ENCODE data around the gene GRK5. TPM values are rescaled to one million over a fixed set of nuclear protein-coding genes. Genes with fewer than 3 reads are reported as not detected.

GRK5 gene
- total RNA-seq, 6 experiments from 2014 or later: 5.9 to 11.5 (median 7.9) TPM

DNA sequence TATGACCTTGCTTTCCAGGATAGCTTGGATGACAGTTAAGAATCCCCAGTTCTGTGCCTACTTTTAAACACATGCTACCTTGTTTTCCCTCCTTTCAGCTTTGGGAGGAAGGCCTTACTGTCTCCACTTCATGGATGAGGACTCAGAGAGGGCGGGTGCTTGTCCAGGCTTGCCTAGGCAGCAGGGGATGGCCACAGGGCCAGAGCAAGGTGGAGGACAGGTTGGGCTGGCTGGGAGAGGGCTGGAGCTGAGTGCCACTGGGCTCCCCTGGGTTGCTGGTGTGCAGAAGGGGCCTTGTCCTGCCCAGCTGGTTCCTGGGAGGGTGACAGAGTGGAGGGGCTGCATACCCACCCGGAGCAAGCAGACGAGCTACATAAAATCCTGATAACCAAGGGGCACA lies 117.8 kb downstream of the GRK5 start:
- Histone ChIP-seq H3K27me3 (no peaks in the 10 kb centered on the region), H3K9me3 (no peaks in the 10 kb centered on the region), H3K4me3 (no peak overlapping the region), H3K4me1 (peaks cover 0 to 15% (median 3%) of the 10 kb centered on the region in 4 donors), H3K36me3 (no peaks in the 10 kb centered on the region), H3K27ac (no peak overlapping the region)
- 78% methylated on average over 3 of the region's 3 CpGs for WGBS (ENCODE audit: insufficient coverage, low coverage, low lambda C conversion rate, missing lambda C conversion rate)
- intact Hi-C loops (cut with DNase I): no loop called here
- TF ChIP-seq, protein P1, sequence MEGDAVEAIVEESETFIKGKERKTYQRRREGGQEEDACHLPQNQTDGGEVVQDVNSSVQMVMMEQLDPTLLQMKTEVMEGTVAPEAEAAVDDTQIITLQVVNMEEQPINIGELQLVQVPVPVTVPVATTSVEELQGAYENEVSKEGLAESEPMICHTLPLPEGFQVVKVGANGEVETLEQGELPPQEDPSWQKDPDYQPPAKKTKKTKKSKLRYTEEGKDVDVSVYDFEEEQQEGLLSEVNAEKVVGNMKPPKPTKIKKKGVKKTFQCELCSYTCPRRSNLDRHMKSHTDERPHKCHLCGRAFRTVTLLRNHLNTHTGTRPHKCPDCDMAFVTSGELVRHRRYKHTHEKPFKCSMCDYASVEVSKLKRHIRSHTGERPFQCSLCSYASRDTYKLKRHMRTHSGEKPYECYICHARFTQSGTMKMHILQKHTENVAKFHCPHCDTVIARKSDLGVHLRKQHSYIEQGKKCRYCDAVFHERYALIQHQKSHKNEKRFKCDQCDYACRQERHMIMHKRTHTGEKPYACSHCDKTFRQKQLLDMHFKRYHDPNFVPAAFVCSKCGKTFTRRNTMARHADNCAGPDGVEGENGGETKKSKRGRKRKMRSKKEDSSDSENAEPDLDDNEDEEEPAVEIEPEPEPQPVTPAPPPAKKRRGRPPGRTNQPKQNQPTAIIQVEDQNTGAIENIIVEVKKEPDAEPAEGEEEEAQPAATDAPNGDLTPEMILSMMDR (IDR thresholded peaks at IDR 0.05): no peak
- no peak for TF ChIP-seq POLR2A (IDR thresholded peaks at IDR 0.05)
- ATAC-seq: no peak
- no peak for DNase-seq

DNA sequence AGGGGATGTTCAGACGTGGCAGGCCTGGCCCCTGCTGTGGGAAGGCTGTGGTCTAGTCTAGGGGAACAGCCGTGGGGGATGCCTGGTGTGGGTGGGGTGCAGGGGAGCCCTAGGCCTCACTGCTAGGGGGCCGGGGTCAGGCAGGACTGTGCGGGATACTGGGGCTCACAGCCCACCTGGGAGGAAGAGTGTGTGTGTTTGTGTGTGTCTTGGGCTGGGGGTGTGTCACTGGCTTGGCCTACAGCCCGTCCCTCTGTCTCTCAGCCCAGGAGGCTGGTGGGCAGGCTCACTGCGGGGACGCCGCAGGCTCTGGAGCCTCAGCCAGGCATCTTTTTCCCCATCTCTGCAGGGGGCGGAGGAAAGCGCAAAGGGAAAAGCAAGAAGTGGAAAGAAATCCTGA lies 118.8 kb downstream of the GRK5 start:
- Histone ChIP-seq H3K36me3 (no peaks in the 10 kb centered on the region), H3K4me1 (peaks cover 0 to 15% (median 3%) of the 10 kb centered on the region in 4 donors), H3K9me3 (no peaks in the 10 kb centered on the region), H3K27me3 (no peaks in the 10 kb centered on the region), H3K27ac (no peak overlapping the region), H3K4me3 (no peak overlapping the region)
- DNase-seq (no peak), ATAC-seq (no peak)
- WGBS (ENCODE audit: insufficient coverage, low coverage, low lambda C conversion rate, missing lambda C conversion rate): 80% methylated on average over 9 of the region's 10 CpGs
- no peak for TF ChIP-seq POLR2A (IDR thresholded peaks at IDR 0.05)
- TF ChIP-seq, protein P1 (IDR thresholded peaks at IDR 0.05): no peak
- intact Hi-C loops (cut with DNase I): no loop called here

DNA sequence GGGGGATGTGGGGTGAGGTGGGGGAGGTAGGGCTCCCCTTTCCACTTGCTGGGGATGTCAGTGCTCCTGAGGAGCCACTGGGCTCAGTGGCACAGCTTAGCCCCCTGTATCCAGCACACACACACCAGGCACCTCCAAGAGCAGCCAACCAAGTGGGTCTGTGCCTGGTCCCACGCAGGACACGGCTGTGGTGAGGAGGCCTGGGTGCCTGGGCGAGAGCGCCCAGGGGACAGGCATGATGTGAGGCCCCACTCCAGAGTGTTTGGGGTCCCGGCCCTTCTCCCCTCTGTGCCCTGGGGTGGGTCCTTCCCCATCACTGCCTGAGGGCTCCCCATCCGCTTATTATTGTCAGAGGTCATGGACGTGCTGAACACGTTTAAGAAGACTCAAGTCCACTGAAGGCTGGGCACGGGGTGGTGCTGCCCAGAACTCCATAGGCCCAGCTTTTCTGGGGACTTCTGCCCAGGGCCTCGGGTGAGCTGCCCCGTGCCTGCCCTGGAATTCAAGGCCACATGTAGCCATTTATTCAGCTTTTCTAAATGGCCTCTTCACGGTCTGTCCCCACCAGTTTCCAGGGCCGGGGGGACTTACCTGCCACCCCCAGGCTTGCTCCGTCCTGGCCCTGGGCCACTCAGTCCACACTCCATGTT lies 119.8 kb downstream of the GRK5 start:
- intact Hi-C loops (cut with DNase I): no loop called here
- TF ChIP-seq, protein P1 (IDR thresholded peaks at IDR 0.05): no peak
- TF ChIP-seq POLR2A (IDR thresholded peaks at IDR 0.05): no peak
- Histone ChIP-seq H3K4me1 (peaks cover 0 to 15% (median 3%) of the 10 kb centered on the region in 4 donors), H3K36me3 (no peaks in the 10 kb centered on the region), H3K27ac (no peak overlapping the region), H3K9me3 (no peaks in the 10 kb centered on the region), H3K27me3 (no peaks in the 10 kb centered on the region), H3K4me3 (no peak overlapping the region)
- ATAC-seq (no peak), DNase-seq (no peak)
- 100% methylated on average over 3 of the region's 14 CpGs for WGBS (ENCODE audit: insufficient coverage, low coverage, low lambda C conversion rate, missing lambda C conversion rate)

DNA sequence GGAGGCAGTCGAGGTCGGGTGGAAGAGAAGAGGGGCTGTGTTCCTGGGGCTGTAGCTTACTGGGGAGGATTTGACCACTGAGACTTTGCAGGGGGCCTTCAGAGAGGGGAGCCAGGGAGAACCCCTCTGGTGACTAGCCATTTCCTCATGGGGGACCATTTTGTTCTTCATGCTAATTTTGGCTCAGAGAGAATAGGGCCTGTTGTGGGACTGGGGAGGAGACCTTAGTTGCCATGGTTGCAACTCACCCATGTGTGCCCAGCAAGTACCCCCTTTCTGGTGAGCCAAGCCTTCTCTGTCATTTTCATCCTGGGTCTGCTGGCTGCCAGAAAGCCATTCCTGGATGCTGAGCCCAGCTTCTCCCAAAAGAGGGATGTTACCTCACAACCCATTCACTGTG lies 120.9 kb downstream of the GRK5 start:
- no peak for ATAC-seq
- H3K9me3 ChIP-seq: no peaks in the 10 kb centered on the region
- TF ChIP-seq POLR2A (IDR thresholded peaks at IDR 0.05): no peak
- TF ChIP-seq, protein P1 (IDR thresholded peaks at IDR 0.05): no peak
- no peaks in the 10 kb centered on the region for H3K27me3 ChIP-seq
- H3K4me1 ChIP-seq: peaks cover 0 to 9% (median 2%) of the 10 kb centered on the region in 4 donors
- no peak overlapping the region for H3K27ac ChIP-seq
- no peak overlapping the region for H3K4me3 ChIP-seq
- no peak for DNase-seq
- H3K36me3 ChIP-seq: no peaks in the 10 kb centered on the region
- intact Hi-C loops (cut with DNase I): no loop called here
- WGBS (ENCODE audit: insufficient coverage, low coverage, low lambda C conversion rate, missing lambda C conversion rate): no CpG with 5 or more reads among the region's 2 CpGs

Data from right lobe of liver (tissue), 6 donors.